Activated B cell treated with CpG ODN at 0.5 μM for 24 hours (primary cell): ENCODE results near the gene PRKCG. TPM values are rescaled to one million over a fixed set of nuclear protein-coding genes. Genes with fewer than 3 reads are reported as not detected.

ENCODE experiments used
- ATAC-seq: fragments of 200-7000 bp; cut with Tn5 transposase; one replicate; pipeline ENCODE4 v1.10.0; 2021; ENCODE audit warnings: low read depth, mild to moderate bottlenecking, moderate library complexity
- CTCF ChIA-PET: fragments of 350-600 bp; sonication (Branson Sonifier 250); formaldehyde crosslinking; loops from one replicate; lab custom pipeline; 2021; ENCODE audit warnings: antibody characterized with exemption; lab: Charles Lee
- POLR2A ChIA-PET: fragments of 350-600 bp; sonication (Branson Sonifier 250); formaldehyde crosslinking; loops from one replicate; lab custom pipeline; 2021; ENCODE audit warnings: antibody characterized with exemption; lab: Charles Lee
- DNase-seq: peaks from one replicate; pipeline ENCODE4 v3.0.0; 2022
- H3K27ac Mint-ChIP-seq: one replicate; pipeline ENCODE4 v1.8.0; 2020; ENCODE audit warnings: mixed read lengths
- H3K27me3 Mint-ChIP-seq: one replicate; pipeline ENCODE4 v1.8.0; 2021; ENCODE audit warnings: mixed read lengths
- H3K36me3 Mint-ChIP-seq: one replicate; pipeline ENCODE4 v1.8.0; 2021; ENCODE audit warnings: low read depth, mixed read lengths
- H3K4me1 Mint-ChIP-seq: one replicate; pipeline ENCODE4 v1.8.0; 2021; ENCODE audit warnings: mixed read lengths
- H3K4me3 Mint-ChIP-seq: one replicate; pipeline ENCODE4 v1.8.0; 2020; ENCODE audit warnings: mild to moderate bottlenecking, mixed read lengths
- H3K9me3 Mint-ChIP-seq: one replicate; pipeline ENCODE4 v1.8.0; 2020; ENCODE audit warnings: mixed read lengths
- intact Hi-C: fragments of 100-400 bp; cut with micrococcal nuclease; formaldehyde crosslinking; loops from one replicate; pipeline ENCODE4 v1.15.1; 2024
- total RNA-seq: library from RNA; stranded (reverse); gene quantifications from 2 replicates; pipeline ENCODE4 v1.2.3, GENCODE V29; 2022
- TF ChIP-seq, protein P1 (sequence below): fragments of 200-600 bp; IDR thresholded peaks from one replicate; pipeline ENCODE4 v1.8.0; 2022; ENCODE audit warnings: antibody characterized with exemption, mild to moderate bottlenecking

PRKCG gene
- total RNA-seq, 1 donor from 2014 or later, result not detected

DNA sequence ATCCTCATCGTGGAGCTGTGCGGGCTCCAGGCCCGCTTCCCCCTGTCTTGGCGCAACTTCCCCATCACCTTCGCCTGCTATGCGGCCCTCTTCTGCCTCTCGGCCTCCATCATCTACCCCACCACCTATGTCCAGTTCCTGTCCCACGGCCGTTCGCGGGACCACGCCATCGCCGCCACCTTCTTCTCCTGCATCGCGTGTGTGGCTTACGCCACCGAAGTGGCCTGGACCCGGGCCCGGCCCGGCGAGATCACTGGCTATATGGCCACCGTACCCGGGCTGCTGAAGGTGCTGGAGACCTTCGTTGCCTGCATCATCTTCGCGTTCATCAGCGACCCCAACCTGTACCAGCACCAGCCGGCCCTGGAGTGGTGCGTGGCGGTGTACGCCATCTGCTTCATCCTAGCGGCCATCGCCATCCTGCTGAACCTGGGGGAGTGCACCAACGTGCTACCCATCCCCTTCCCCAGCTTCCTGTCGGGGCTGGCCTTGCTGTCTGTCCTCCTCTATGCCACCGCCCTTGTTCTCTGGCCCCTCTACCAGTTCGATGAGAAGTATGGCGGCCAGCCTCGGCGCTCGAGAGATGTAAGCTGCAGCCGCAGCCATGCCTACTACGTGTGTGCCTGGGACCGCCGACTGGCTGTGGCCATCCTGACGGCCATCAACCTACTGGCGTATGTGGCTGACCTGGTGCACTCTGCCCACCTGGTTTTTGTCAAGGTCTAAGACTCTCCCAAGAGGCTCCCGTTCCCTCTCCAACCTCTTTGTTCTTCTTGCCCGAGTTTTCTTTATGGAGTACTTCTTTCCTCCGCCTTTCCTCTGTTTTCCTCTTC, 8.0 kb upstream of the PRKCG start:
- TF ChIP-seq, protein P1, sequence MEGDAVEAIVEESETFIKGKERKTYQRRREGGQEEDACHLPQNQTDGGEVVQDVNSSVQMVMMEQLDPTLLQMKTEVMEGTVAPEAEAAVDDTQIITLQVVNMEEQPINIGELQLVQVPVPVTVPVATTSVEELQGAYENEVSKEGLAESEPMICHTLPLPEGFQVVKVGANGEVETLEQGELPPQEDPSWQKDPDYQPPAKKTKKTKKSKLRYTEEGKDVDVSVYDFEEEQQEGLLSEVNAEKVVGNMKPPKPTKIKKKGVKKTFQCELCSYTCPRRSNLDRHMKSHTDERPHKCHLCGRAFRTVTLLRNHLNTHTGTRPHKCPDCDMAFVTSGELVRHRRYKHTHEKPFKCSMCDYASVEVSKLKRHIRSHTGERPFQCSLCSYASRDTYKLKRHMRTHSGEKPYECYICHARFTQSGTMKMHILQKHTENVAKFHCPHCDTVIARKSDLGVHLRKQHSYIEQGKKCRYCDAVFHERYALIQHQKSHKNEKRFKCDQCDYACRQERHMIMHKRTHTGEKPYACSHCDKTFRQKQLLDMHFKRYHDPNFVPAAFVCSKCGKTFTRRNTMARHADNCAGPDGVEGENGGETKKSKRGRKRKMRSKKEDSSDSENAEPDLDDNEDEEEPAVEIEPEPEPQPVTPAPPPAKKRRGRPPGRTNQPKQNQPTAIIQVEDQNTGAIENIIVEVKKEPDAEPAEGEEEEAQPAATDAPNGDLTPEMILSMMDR, result no peak
- Mint-ChIP-seq H3K9me3 (no peaks in the 10 kb centered on the region), H3K27me3 (peaks cover 5% of the 10 kb centered on the region), H3K4me3 (no peak overlapping the region), H3K27ac (no peak overlapping the region), H3K36me3 (peaks cover 25% of the 10 kb centered on the region), H3K4me1 (peaks cover 61% of the 10 kb centered on the region)
- ChIA-PET POLR2A (no interaction called here), CTCF (no interaction called here)
- intact Hi-C loops, result no loop called here
- ATAC-seq (no peak), DNase-seq (no peak)

DNA sequence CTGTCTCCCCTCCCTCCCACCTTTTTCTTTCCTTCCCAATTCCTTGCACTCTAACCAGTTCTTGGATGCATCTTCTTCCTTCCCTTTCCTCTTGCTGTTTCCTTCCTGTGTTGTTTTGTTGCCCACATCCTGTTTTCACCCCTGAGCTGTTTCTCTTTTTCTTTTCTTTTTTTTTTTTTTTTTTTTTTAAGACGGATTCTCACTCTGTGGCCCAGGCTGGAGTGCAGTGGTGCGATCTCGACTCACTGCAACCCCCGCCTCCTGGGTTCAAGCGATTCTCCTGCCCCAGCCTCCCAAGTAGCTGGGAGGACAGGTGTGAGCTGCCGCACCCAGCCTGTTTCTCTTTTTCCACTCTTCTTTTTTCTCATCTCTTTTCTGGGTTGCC, 7.4 kb upstream of the PRKCG start:
- H3K36me3 Mint-ChIP-seq, result peaks cover 25% of the 10 kb centered on the region
- peak overlapping the region; percentile 30 for H3K27ac Mint-ChIP-seq

DNA sequence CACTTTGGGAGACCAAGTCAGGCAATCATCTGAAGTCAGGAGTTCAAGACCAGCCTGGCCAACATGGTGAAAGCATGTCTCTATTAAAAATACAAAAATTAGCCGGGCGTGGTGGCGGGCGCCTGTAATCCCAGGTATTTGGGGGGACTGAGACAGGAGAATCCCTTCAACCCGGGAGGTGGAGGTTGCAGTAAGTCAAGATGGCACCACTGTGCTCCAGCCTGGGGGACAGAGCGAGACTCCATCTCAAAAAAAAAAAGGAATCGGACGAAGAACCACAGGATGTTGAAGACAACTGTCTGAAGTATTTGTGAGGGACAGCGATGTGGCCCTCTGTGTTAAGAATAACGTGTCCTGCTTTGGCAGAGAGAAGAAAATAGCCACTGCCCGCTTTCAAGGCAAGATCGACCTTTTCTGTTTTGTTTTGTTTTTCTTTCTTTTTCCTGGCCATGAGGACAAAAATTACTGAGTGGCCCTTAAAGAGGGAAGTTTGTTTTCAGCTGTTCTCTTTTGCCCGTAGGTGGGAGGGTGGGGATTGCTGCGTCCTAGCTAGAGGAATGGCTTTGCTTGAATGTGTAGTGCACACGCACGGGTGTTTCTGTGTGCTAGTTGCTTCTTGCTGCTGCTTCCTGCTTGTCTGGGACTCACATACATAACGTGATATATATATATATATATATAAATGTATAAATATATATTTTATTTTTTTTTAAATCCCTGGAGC, 6.2 kb upstream of the PRKCG start:
- Mint-ChIP-seq H3K27me3 (peaks cover 7% of the 10 kb centered on the region), H3K36me3 (peaks cover 25% of the 10 kb centered on the region), H3K27ac (no peak overlapping the region), H3K4me1 (peaks cover 52% of the 10 kb centered on the region), H3K4me3 (no peak overlapping the region), H3K9me3 (no peaks in the 10 kb centered on the region)
- POLR2A ChIA-PET, result no interaction called here
- intact Hi-C loops, result no loop called here
- TF ChIP-seq, protein P1, result no peak
- CTCF ChIA-PET, result interaction anchor here (0.9 to 1.4 kb wide), 4 partner anchors 8 to 496 kb away, joined by 3 to 5 read pairs (median 4); partner anchors contain the start of gene MYADM
- DNase-seq (no peak), ATAC-seq (no peak)

More for the DNA sequence above, 7.4 kb upstream of the PRKCG start:
- intact Hi-C loops, result no loop called here
- peaks cover 58% of the 10 kb centered on the region for H3K4me1 Mint-ChIP-seq
- ChIA-PET CTCF (no interaction called here), POLR2A (no interaction called here)
- ATAC-seq (no peak), DNase-seq (no peak)
- no peaks in the 10 kb centered on the region for H3K9me3 Mint-ChIP-seq
- H3K27me3 Mint-ChIP-seq, result peaks cover 7% of the 10 kb centered on the region
- no peak overlapping the region for H3K4me3 Mint-ChIP-seq
- TF ChIP-seq, protein P1, result no peak

DNA sequence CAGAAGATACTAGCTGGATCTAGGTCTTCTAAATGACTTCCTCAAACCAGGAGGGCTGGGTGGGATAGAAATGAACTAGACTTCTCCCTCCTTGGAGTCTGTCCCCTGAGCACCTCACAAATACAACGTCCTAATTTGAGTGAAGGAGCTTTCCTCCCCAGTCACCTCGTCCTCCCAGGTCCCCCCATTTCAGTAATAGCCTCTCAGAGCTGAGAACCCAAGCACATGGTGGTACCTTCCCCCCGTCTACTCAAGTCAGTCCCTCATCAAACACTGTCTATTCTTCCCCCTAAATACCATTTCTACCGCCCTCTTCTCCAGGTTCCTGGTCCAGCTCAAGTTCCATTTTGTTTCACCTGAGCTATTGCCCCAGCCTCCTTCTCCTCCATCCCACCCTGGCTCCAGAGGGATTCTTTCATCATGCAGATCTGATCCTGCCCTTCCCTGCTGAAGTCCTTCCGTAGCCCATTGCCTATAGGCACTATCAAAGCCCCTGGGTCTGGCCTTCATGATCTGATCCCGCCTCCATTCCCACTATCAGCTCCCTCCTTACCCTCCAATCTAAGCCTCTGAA, 5.3 kb upstream of the PRKCG start:
- Mint-ChIP-seq H3K36me3 (peaks cover 24% of the 10 kb centered on the region), H3K4me3 (peak overlapping the region; percentile 33), H3K27me3 (peaks cover 7% of the 10 kb centered on the region), H3K4me1 (peaks cover 43% of the 10 kb centered on the region), H3K9me3 (no peaks in the 10 kb centered on the region), H3K27ac (peak overlapping the region; percentile 46)
- ATAC-seq (no peak), DNase-seq (no peak)
- CTCF ChIA-PET, result interaction anchor here (0.9 to 1.4 kb wide), 4 partner anchors 9 to 495 kb away, joined by 3 to 5 read pairs (median 4); partner anchors contain the start of gene MYADM
- intact Hi-C loops, result no loop called here
- TF ChIP-seq, protein P1, result no peak
- POLR2A ChIA-PET, result interaction anchor here (0.5 to 0.8 kb wide), 2 partner anchors 10 to 23 kb away, joined by 7 to 10 read pairs; partner anchors contain the start of gene MYADM
